T-cell (primary cell): ENCODE data around the gene DVL3. TPM values are rescaled to one million over a fixed set of nuclear protein-coding genes. Genes with fewer than 3 reads are reported as not detected.
"Not testable (repeated sequence)": the region's sequence is repeated elsewhere in the genome, so short reads cannot be mapped to it uniquely, and the experiment has no call there.

ENCODE experiments used
- ATAC-seq, 4 experiments: fragments of 200-7000 bp in 3 of 4; fragments of 150-1000 bp in 1 of 4; cut with Tn5 transposase; replicated peaks in 1 of 4; 1 replicate in 3 of 4; 2 replicates in 1 of 4; pipeline ENCODE4 v1.10.0; 2021; ENCODE audit warnings: moderate library complexity in 3 of 4, mild to moderate bottlenecking in 2 of 4, moderate number of reproducible peaks in 1 of 4
- CTCF ChIA-PET, 2 donors: fragments of 300-600 bp; sonication (Branson Sonifier 250); formaldehyde crosslinking; loops; one replicate each; lab custom pipeline; 2022; ENCODE audit warnings: antibody characterized with exemption in 2 of 2; lab: Charles Lee
- POLR2A ChIA-PET, 2 donors: fragments of 300-600 bp; sonication (Branson Sonifier 250); formaldehyde crosslinking; loops; one replicate each; lab custom pipeline; 2022; ENCODE audit warnings: antibody characterized with exemption in 2 of 2; lab: Charles Lee
- DNase-seq, 35 experiments: peaks; one replicate each; pipeline versions ENCODE4 v3.0.0 to v3.0.0-alpha.2; 2013 to 2023
- H3K27ac ChIP-seq: one replicate; pipeline ENCODE4 v1.5.1; 2013; ENCODE audit warnings: low read length
- H3K27me3 ChIP-seq, 2 experiments: replicated peaks in 1 of 2; 1 replicate in 1 of 2; 2 replicates in 1 of 2; pipeline versions ENCODE4 v1.6.1 to v1.7.0; 2013; ENCODE audit warnings: low read length in 1 of 2, mixed read lengths in 1 of 2; ENCODE audit not compliant: control insufficient read depth in 2 of 2, insufficient read depth in 2 of 2; ENCODE audit errors: extremely low read depth in 1 of 2
- H3K36me3 ChIP-seq, 2 donors: 1 replicate in 1 of 2; 2 replicates in 1 of 2; pipeline versions ENCODE4 v1.6.1 to v1.7.0; 2013; ENCODE audit warnings: low read length in 1 of 2; ENCODE audit not compliant: control insufficient read depth in 2 of 2, insufficient read depth in 1 of 2; ENCODE audit errors: extremely low read depth in 1 of 2
- H3K4me1 ChIP-seq, 2 experiments: 1 replicate in 1 of 2; 2 replicates in 1 of 2; pipeline versions ENCODE4 v1.6.1 to v1.7.0; 2013; ENCODE audit warnings: low read length in 2 of 2, mixed read lengths in 1 of 2; ENCODE audit not compliant: insufficient read depth in 2 of 2, control insufficient read depth in 1 of 2; ENCODE audit errors: extremely low read depth in 1 of 2
- H3K4me3 ChIP-seq, 2 donors: 1 replicate in 1 of 2; 2 replicates in 1 of 2; pipeline versions ENCODE4 v1.5.1 to v1.7.0; 2013; ENCODE audit warnings: mild to moderate bottlenecking in 2 of 2, low read length in 1 of 2, moderate library complexity in 1 of 2; ENCODE audit not compliant: control insufficient read depth in 1 of 2; ENCODE audit errors: extremely low read depth in 1 of 2
- H3K9me3 ChIP-seq: 2 replicates; pipeline ENCODE4 v1.7.0; 2013
- H3K27ac Mint-ChIP-seq, 2 donors: one replicate each; pipeline ENCODE4 v1.8.0; 2020 to 2021; ENCODE audit warnings: mild to moderate bottlenecking in 2 of 2, mixed read lengths in 2 of 2
- H3K27me3 Mint-ChIP-seq, 2 donors: one replicate each; pipeline ENCODE4 v1.8.0; 2021 to 2022; ENCODE audit warnings: mixed read lengths in 2 of 2
- H3K36me3 Mint-ChIP-seq: one replicate; pipeline ENCODE4 v1.8.0; 2021; ENCODE audit warnings: mixed read lengths
- H3K4me1 Mint-ChIP-seq, 3 donors: one replicate each; pipeline ENCODE4 v1.8.0; 2020 to 2022; ENCODE audit warnings: mixed read lengths in 3 of 3, mild to moderate bottlenecking in 1 of 3
- H3K4me3 Mint-ChIP-seq, 3 donors: one replicate each; pipeline ENCODE4 v1.8.0; 2020 to 2022; ENCODE audit warnings: mild to moderate bottlenecking in 3 of 3, mixed read lengths in 3 of 3, moderate library complexity in 3 of 3
- H3K9me3 Mint-ChIP-seq, 3 donors: one replicate each; pipeline ENCODE4 v1.8.0; 2020 to 2022; ENCODE audit warnings: mixed read lengths in 3 of 3
- WGBS: methylation state at CpG from one replicate; pipeline ENCODE4 v1.1.5; 2013; ENCODE audit warnings: missing lambda C conversion rate; ENCODE audit not compliant: insufficient coverage; 5-methylcytosine and 5-hydroxymethylcytosine counted together
- total RNA-seq, 35 experiments: library from RNA in 6 of 35; stranded (reverse) in 6 of 35; fragments of 120-200 nt in 1 of 35; gene quantifications; one replicate each; pipeline versions ENCODE4 v1.2.1 to v1.2.4 and lab custom pipeline; 2013 to 2026

The DVL3 gene
- total RNA-seq (10 to 100 TPM; 33.8 to 60.2 (median 51.2) TPM), total RNA-seq (lab: John Stamatoyannopoulos, UW) (21.4 to 87.2 (median 37.3) reads per million in 29 experiments)
- 14.9 TPM for total RNA-seq (2013)

- Mint-ChIP-seq H3K27ac (peak within 1 kb of the TSS; percentile 78 to 83), H3K4me3 (peak within 1 kb of the TSS; percentile 89 to 96 (median 91)), H3K4me1 (peaks cover 21 to 30% (median 29%) of the 10 kb centered on the region in 3 donors), H3K36me3 (peaks cover 2% of the 10 kb centered on the region), H3K9me3 (no peaks in the 10 kb centered on the region), H3K27me3 (no peaks in the 10 kb centered on the region)
- 0% methylated on average over 81 of the region's 84 CpGs for WGBS
- Histone ChIP-seq H3K4me3 (peak within 1 kb of the TSS; percentile 74 to 86), H3K36me3 (no peaks in the 10 kb centered on the region), H3K27ac (peak within 1 kb of the TSS; percentile 57), H3K27me3 (no peaks in the 10 kb centered on the region), H3K9me3 (no peaks in the 10 kb centered on the region), H3K4me1 (peaks cover 7 to 23% of the 10 kb centered on the region in 2 experiments)
- DNase-seq (peak in 17 of 35 experiments; percentile 3 to 64 (median 24)), ATAC-seq (peak; percentile 75 to 82 (median 80))
- CTCF ChIA-PET: interaction anchor here in 1 of 2 donors (1.2 kb wide), 1 partner anchor 257 kb away, joined by 4 read pairs; no protein-coding TSS in a partner anchor
- POLR2A ChIA-PET: interaction anchor here in 1 of 2 donors (0.9 kb wide), 1 partner anchor 14 kb away, joined by 3 read pairs; no protein-coding TSS in a partner anchor
Measured at GRCh38 chr3:184154885-184155643, at the start of gene DVL3. Gene DVL3, plus strand, starts transcription at chr3:184155377. Its CDS starts 259 bp downstream, at chr3:184155636.

- WGBS: 53% methylated on average over 4 of the region's 7 CpGs
- H3K4me1 ChIP-seq: no peaks in the 10 kb centered on the region
- peaks cover 5 to 10% of the 10 kb centered on the region in 2 donors for H3K27me3 Mint-ChIP-seq
- ATAC-seq (no peak), DNase-seq (no peak)
- H3K27ac ChIP-seq: no peak overlapping the region
- H3K9me3 Mint-ChIP-seq: no peaks in the 10 kb centered on the region
- H3K4me3 ChIP-seq: no peak overlapping the region
- POLR2A ChIA-PET: no interaction called here
- H3K36me3 ChIP-seq: no peaks in the 10 kb centered on the region
- no peaks in the 10 kb centered on the region for H3K4me1 Mint-ChIP-seq
- CTCF ChIA-PET: no interaction called here
- no peaks in the 10 kb centered on the region for H3K9me3 ChIP-seq
- peaks cover 0 to 12% of the 10 kb centered on the region in 2 experiments for H3K27me3 ChIP-seq
- no peak overlapping the region for H3K27ac Mint-ChIP-seq
- no peaks in the 10 kb centered on the region for H3K36me3 Mint-ChIP-seq
- no peak overlapping the region for H3K4me3 Mint-ChIP-seq
Measured at GRCh38 chr3:184110316-184110725, 44.9 kb upstream of the DVL3 start.

GRCh38 chr3:184116017-184116416 lies 39.2 kb upstream of the DVL3 start:
- Histone ChIP-seq H3K36me3 (no peaks in the 10 kb centered on the region), H3K9me3 (no peaks in the 10 kb centered on the region), H3K4me1 (no peaks in the 10 kb centered on the region), H3K27me3 (peaks cover 0 to 12% of the 10 kb centered on the region in 2 experiments), H3K27ac (no peak overlapping the region), H3K4me3 (no peak overlapping the region)
- POLR2A ChIA-PET: no interaction called here
- no peaks in the 10 kb centered on the region for H3K36me3 Mint-ChIP-seq
- H3K27me3 Mint-ChIP-seq: peaks cover 9 to 24% of the 10 kb centered on the region in 2 donors
- WGBS: 86% methylated on average over 1 of the region's 4 CpGs
- H3K27ac Mint-ChIP-seq: no peak overlapping the region
- no peaks in the 10 kb centered on the region for H3K9me3 Mint-ChIP-seq
- DNase-seq (no peak), ATAC-seq (no peak)
- H3K4me3 Mint-ChIP-seq: no peak overlapping the region
- CTCF ChIA-PET: interaction anchor here in 1 of 2 donors (0.6 kb wide), 1 partner anchor 139 kb away, joined by 3 read pairs; no protein-coding TSS in a partner anchor
- no peaks in the 10 kb centered on the region for H3K4me1 Mint-ChIP-seq

GRCh38 chr3:184117636-184118035 lies 37.5 kb upstream of the DVL3 start:
- Histone ChIP-seq H3K36me3 (no peaks in the 10 kb centered on the region), H3K4me3 (no peak overlapping the region), H3K9me3 (no peaks in the 10 kb centered on the region), H3K27ac (no peak overlapping the region), H3K27me3 (peaks cover 0 to 12% of the 10 kb centered on the region in 2 experiments), H3K4me1 (no peaks in the 10 kb centered on the region)
- Mint-ChIP-seq H3K4me1 (no peaks in the 10 kb centered on the region), H3K36me3 (no peaks in the 10 kb centered on the region), H3K4me3 (no peak overlapping the region), H3K27me3 (peaks cover 9 to 24% of the 10 kb centered on the region in 2 donors), H3K9me3 (no peaks in the 10 kb centered on the region), H3K27ac (no peak overlapping the region)
- 100% methylated on average over 2 of the region's 6 CpGs for WGBS
- ATAC-seq (no peak), DNase-seq (no peak)
- ChIA-PET CTCF (no interaction called here), POLR2A (no interaction called here)

GRCh38 chr3:184121031-184121430 lies 34.1 kb upstream of the DVL3 start:
- H3K27ac Mint-ChIP-seq, H3K9me3 Mint-ChIP-seq, H3K4me3 Mint-ChIP-seq, H3K9me3 ChIP-seq, ATAC-seq, CTCF ChIA-PET, H3K27ac ChIP-seq, H3K36me3 ChIP-seq, DNase-seq, H3K4me1 Mint-ChIP-seq, POLR2A ChIA-PET, H3K4me1 ChIP-seq, H3K27me3 ChIP-seq, H3K4me3 ChIP-seq, H3K36me3 Mint-ChIP-seq: not testable (repeated sequence)
- WGBS: 90% methylated on average over 4 of the region's 8 CpGs
- H3K27me3 Mint-ChIP-seq: peaks cover 4 to 13% of the 10 kb centered on the region in 2 donors

- ChIA-PET POLR2A (no interaction called here), CTCF (interaction anchor here in 1 of 2 donors (1.0 kb wide), 1 partner anchor 102 kb away, joined by 3 read pairs; no protein-coding TSS in a partner anchor)
- Mint-ChIP-seq H3K36me3 (no peaks in the 10 kb centered on the region), H3K4me1 (no peaks in the 10 kb centered on the region), H3K27me3 (peaks cover 0 to 2% of the 10 kb centered on the region in 2 donors), H3K4me3 (no peak overlapping the region), H3K27ac (no peak overlapping the region), H3K9me3 (no peaks in the 10 kb centered on the region)
- WGBS: no CpG with 5 or more reads among the region's 3 CpGs
- Histone ChIP-seq H3K27me3 (peaks cover 0 to 18% of the 10 kb centered on the region in 2 experiments), H3K4me3 (no peak overlapping the region), H3K27ac (no peak overlapping the region), H3K9me3 (no peaks in the 10 kb centered on the region), H3K4me1 (no peaks in the 10 kb centered on the region), H3K36me3 (no peaks in the 10 kb centered on the region)
- no peak for ATAC-seq
- no peak for DNase-seq
Measured at GRCh38 chr3:184126006-184126405, 29.2 kb upstream of the DVL3 start.
